NCI-H2227 (cell line): ENCODE data around the gene STRIP2.
"Not testable (repeated sequence)": the region's sequence is repeated elsewhere in the genome, so short reads cannot be mapped to it uniquely, and the experiment has no call there.

Experiments used
- DNase-seq: peaks from one replicate; lab custom pipeline; 2025; ENCODE audit not compliant: unreplicated experiment; lab: John Stamatoyannopoulos, UW

Gene STRIP2, protein sequence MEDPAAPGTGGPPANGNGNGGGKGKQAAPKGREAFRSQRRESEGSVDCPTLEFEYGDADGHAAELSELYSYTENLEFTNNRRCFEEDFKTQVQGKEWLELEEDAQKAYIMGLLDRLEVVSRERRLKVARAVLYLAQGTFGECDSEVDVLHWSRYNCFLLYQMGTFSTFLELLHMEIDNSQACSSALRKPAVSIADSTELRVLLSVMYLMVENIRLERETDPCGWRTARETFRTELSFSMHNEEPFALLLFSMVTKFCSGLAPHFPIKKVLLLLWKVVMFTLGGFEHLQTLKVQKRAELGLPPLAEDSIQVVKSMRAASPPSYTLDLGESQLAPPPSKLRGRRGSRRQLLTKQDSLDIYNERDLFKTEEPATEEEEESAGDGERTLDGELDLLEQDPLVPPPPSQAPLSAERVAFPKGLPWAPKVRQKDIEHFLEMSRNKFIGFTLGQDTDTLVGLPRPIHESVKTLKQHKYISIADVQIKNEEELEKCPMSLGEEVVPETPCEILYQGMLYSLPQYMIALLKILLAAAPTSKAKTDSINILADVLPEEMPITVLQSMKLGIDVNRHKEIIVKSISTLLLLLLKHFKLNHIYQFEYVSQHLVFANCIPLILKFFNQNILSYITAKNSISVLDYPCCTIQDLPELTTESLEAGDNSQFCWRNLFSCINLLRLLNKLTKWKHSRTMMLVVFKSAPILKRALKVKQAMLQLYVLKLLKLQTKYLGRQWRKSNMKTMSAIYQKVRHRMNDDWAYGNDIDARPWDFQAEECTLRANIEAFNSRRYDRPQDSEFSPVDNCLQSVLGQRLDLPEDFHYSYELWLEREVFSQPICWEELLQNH

DNA sequence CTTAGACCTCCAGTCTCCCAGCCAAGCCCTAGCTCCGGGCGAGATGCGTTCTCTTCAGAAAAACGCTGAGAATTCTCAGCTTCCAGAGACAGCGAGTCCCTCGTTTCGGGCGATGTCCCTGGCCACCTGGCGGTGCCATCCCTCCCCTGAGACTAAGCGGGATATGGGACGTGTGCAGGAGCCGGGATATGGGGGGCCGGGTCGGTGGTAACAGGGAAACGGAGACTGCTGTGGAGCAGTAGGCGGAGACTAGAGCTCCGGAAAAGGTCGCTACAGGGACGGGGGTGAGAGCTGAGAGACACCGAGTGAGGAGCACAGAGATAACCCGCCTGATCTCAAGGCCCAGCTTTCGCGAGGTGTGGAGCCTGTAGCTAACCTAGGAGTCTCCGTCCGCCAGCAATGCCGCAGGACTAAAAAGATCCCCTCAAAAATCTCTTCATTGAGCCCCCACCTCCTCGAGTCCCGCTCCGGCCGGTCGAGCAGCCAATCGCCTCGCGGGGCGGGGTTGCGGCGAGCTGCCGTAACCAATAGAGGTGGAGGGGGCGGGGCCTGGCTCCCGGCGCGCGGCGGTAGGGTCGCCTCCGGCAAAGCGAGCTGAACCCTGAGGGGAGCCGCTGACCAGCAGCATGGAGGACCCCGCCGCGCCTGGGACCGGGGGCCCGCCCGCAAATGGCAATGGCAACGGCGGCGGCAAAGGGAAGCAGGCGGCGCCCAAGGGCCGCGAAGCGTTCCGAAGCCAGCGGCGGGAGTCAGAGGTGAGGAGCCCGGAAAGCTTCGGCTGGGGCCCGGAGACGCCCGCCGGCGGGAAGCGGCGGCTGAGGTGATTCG, at the start of gene STRIP2:
Gene STRIP2, plus strand, starts transcription at position 586 of the 828 bp plus-strand sequence. Its CDS starts 41 bp downstream, at position 627.
- peak; percentile 94 for DNase-seq

DNA sequence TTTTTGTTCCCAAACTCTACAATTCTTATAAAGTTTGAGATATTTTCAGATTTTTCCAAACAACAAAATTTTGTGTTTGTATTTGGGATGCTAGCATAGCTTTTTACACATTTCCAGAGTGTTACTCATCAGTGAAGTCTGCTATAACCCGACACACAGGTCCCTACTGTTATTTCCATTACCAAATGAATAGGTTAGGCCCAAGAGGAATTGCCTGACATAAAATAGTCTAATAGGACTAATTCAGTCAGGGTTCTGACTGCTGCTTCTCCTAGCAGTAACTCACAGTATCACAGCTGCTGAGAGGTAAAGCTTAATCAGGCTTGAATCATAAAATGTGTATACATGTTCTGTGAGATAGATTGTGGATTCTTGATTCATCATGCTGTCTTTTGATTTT, 49.1 kb upstream of the STRIP2 start:
- DNase-seq: no peak

DNA sequence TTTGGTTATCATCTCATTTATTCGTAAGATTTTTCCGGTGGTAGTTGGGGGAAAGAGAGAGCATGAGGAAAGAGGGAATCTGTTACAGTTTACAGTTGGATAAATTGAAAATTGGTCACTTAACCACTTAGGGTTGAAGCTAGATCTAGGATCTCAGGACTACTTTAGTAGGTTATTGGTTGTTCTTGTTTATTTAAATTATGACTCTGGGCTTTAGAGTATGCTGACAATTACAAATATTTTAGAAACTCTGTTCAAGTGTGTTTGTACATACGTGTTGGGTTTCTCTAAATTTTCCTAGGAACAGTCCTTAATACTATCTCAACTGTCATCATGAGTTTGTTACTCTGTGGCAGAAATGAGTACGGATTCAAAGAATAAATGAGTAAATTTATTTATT, 48.6 kb upstream of the STRIP2 start:
- DNase-seq: no peak

DNA sequence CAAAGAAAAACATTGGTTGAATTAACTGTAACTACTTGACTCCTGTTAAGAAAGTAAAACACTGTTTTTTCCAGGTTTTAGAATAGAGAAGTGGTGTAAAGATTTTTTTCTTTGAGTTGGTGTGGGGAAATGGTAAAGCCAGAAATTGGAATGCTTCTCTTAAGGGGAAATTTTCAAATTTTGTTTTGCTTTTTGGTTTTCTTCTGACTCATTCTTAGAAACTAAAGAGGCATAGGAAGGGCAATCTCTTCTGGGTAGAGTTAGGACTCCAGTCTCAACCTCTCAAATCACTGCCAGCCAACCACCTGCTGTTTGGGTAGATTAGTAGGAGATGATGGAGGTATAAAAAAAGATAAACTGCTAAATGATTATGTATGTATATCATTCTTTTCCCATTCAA, 47.7 kb upstream of the STRIP2 start:
- no peak for DNase-seq

DNA sequence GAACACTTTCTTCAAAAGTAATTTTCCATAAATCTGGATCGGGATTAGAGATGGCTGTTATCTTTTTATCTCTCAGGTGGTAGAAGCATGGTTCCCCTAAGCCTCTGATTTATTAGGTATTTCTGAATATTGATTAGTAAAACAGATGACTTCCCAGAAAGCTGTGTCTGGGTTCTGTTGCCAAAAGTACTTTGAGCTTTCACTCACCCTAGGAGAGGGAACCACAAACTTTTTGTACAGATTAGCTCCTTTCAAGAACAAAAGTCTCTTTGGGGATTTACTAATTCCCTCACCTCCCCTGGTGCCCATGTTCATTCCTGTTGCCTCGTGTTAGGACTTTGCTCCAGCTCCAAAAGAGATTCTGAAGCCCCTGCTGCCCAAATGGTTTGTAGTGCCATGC, 46.7 kb upstream of the STRIP2 start:
- DNase-seq: no peak

DNA sequence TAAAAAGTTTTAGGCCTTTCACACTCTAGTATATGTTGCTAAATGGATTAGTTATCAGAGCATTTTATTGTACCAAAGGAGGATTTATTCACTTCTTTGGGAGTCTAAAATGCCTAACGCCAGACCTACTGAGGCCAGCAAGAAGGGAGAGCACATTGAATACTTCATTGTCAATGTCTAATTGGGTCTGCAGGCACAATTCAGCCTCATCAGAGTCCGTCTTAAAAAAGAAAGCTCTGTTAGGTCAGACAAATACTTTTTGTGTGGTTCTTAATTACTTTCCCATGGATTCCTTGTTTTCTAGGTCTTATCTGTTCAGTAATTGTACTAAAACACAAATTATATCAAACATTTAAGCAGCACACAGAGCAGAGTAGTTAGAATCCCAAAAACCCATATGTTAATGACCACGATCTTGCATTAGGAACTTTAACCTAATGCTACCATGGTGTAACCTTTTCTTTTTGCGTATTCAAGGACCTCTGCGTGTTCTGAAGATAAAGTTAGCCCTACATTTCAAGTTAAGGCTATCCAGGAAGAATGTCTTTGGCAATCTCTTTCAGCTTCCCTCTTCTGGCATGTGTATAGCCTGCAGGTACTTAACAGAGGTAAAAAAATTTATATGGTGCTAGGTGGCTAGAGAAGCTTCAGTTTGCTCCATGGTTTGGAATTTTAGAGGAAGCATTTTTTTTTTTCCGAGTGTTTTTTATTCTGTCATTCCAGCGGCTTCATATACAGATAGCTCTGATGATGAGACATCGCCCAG, 45.7 kb upstream of the STRIP2 start:
- no peak for DNase-seq

DNA sequence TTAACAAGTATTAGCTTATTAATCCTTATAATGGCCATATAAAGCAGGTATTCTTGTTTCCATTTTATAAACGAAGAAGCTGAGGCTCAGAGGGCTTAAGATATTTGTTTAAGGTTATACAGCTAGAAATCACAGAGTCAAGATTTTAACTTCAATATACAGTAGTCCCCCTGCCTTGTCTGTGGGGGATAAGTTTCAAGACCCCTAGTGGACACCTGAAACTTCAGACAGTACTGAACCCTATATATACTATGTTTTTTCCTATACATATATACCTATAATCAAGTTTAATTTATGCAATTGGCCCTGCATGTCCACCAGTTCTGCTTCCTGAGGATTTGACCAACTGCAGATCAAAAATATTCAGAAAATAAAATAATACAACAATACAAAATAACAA, 44.4 kb upstream of the STRIP2 start:
- DNase-seq: no peak

DNA sequence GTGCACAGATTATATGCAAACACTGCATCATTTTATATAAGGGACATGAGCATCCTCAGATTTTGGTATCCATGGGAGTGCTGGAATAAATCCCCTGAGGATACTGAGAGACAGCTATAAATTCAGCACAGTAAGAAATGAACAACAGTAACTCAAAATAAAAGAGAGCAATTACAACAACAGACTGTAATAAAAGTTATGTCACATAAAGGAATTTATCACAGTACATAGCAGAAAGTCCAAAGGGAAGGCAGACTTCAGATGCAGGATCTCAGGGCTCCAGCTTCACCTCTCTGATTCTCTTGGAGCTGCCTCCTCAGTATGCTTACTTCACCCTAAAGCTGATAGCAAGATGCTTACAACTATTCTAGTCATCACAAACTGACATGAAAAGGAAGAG, 43.9 kb upstream of the STRIP2 start:
- no peak for DNase-seq

DNA sequence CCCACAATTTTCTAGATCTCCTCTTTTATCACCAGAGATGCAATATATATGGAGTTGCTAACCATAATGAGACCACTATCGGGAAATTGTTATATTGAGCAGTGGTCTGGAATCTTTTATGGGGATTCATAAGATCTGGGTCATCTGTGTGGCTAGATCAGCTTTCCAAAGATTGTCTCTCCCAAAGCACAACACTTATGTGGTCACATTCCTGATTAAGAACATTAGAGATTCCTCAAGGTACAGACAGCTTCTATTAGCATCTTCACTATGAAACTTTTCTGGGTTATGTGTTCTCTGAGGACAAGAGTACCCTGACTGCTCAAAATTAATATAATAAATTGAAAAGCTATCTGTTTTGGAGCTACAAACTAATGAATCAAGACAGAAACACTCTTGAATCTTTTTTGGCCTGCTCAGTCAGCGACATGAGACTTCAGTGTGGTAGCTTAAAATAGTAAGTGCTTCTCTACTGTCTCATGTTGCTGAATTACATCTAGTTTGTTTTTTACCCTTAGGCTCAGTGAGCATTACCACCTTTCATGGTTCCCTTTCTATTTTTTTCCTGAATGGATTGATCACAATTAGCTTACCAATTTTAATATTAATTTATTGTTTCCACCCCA, 42.6 kb upstream of the STRIP2 start:
- DNase-seq: no peak

DNA sequence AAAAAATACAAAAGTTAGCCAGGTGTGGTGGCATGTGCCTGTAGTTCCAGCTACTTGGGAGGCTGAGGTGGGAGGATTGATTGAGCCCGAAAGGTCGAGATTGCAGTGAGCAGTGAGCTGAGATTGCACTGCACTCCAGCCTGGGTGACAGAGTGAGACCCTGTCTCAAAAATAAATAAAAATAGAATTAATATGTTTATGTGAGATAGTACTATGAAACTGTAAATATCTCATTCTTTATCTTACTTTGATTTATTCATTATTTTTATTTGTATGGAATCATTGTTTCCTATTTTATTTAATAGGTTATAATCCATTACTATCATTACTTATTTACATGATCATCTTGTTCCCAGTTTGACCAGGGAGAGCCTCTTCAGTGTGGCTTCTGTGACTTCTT, 41.0 kb upstream of the STRIP2 start:
- no peak for DNase-seq

DNA sequence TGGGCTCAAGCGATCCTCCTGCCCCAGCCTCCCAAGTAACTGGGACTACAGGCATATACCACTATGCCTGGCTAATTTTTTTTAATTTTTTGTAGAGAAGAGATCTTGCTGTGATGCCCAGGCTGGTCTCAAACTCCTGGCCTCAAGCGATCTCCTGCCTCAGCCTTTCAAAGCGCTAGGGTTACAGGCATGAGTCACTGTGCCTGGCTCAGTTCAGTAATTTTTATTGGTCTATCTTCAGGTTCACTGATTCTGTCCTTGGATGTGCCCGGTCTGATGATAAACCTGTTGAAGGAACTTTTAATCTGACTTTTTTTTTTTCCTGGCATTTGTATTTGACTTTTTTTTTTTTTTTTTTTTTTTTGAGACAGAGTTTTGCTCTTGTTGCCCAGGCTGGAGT, 40.1 kb upstream of the STRIP2 start:
- no peak for DNase-seq

DNA sequence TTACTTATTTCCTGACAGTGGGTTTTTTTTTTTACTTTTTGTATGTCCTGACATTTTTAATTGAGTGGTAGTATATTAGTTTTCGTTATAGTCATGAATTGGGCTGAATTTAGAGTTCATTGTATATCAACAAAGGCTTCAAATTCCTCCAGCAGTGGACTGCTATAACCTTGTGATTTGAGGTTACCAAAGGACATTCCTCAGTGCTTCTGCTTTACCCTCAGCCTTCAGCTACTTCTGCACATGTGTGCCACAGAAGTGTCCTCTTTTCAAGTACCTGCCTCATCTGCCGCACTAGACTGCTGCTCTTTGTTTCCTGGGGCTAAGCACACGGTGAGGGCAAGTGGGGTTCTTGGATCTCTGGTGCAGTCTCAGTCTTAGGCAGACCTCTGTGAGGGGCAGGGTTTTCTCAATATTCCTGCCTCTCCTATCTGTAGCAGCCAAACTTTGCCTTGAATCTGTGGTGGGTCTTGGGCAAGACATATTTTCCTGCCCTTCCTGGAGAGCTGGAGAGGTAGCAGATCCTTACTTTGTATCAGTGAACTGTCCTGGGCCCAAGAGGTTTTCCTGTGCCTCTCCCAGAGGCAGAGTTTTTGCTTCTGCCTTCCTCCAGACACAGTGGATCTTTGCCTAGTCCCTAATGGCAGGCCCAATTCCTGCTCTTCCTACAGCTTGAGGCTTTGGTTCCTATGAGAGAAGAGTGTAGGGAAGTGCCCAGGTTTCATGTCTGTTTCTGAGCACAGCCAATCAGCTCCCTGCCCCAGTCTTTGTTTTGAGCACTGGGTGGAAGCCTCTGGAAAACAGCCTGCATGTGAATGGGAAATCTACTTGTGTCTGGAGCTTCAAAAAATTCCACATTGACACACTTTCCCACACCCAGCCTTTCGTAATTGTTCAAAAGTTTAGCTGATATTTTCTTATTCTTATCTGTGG, 39.0 kb upstream of the STRIP2 start:
- no peak for DNase-seq

DNA sequence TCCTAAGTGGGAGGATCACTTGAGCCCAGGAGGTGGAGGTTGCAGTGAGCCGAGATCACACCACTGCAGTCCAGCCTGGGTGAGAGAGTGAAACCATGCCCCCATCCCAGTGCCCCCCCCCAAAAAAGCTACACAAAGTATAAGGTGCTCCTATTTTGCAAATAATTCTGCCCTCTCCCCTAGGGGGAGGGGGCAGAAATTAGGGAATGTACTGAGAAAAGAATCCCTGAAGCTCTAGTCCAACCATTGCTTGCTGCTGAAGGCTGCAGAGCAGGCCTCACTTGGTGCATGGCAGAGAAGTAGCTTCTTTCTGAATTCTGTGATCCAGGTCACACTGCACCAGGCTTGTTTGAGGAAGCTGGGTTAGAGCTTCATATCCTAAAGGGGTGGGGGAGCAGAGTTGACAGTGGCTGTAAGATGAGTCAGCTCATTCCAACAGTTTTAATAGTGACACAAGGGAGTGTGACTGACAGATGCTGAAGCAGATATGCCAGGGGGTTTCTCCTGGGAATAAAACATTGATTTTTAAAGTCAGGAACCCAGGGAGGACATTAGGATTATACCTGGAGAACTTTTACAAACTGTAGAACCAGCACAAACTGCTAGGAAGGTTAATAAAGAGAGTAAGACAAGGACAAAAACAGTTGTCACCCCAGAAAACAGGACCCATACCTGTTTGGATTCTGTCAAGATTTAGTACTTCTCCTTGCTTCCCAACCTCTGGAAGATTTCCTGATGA, 32.8 kb upstream of the STRIP2 start:
- DNase-seq: no peak

DNA sequence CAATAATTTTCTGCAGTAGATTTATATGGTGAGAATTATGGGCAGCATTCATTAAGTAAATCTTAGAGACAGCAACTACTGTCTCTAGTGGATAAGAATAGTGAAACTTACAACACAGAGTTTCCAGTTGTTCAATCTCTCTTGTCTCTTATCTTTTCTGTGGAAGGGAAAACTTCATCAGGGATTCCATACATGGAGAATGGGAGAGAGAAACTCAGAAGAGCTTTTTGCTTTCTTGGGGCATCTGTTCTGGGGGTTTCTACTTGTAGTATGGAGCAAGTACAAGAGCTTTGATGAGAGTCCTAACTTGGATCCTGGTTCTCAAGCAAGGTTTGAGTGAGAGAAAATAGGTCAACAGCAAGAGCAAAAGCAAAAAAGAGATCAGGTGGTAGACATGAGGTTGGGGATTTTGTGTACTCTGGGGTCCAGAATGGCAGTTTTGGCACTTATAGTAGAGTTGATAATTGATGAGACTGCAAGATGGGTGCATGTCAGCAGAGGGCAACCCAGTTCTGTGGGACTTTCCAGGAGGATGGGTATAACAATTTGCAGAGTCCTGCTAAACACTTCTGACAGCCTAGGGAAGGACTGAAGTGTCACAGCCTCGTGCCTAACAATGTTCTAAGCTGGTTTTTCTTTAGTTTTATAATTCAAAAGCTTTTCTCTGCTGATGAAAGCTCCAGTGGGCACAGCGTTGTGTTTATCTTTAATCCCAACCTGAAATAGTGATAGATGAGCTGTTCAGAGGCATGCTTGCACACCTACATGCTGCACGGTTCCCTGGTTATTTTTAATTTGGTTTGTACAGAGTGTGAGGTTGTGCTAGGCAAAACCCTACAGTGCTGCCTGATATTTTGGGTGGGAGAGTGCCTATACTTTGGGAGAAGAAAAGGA, 32.0 kb upstream of the STRIP2 start:
- no peak for DNase-seq

DNA sequence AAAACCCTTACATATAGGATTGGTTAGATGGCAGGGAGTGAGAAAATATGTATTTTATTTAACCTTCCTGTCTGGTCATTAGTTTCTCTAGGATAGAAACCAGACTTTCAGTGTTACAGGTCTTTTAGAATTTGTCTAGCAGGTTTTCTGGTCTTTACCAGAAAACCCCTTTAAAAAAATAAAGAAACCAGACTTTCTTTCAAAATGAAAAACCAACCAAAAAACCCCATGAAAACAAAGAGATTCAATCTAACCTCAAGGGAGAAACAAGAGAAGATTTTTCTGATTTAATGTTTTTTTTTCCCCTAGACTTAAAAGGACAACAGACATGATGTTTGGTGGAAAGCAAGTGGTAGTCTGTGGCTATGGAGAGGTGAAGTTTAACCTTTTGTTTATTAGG, 28.7 kb upstream of the STRIP2 start:
- DNase-seq: no peak

DNA sequence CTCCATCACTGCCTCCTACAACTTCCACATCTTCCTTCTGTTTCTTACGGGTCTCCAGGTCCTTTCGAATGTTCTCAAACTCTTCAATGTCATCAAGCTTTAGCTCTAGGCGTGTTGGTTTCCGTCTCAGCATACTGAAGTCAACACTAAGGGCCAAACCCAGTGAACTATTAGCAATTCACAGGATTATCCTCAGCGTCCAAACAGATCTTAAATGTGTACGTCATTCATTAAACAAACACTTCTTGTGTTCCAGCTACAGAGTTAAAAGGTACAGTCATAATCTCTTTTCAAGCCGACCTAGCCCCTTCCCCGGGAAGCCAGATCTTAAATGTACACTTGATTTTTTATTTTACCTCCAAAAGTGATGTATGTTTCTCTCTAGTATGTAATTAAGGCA, 24.0 kb upstream of the STRIP2 start:
- not testable (repeated sequence) for DNase-seq

DNA sequence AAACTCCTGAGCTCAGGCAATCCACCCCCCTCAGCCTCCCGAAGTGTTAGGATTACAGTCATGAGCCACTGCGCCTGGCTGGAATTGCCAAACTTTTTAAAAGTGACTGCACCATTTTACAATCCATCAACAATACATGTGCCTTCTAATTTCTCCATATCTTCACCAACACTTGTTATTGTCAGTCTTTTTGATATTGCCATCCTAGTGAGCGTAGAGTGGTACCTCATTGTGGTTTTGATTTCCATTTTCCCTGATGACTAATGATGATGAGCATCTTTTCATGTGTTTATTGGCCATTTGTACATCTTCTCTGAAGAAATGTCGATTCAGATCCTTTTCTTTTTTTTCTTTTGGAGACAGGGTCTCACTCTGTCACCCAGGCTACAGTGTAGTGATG, 21.7 kb upstream of the STRIP2 start:
- DNase-seq: no peak
